K562 (cell line): Measurements from ENCODE around the gene ELF1. TPM values are rescaled to one million over a fixed set of nuclear protein-coding genes. Genes with fewer than 3 reads are reported as not detected.

Source experiments
- ATAC-seq: fragments of 200-7000 bp; cut with Tn5 transposase; 3 replicates; pipeline ENCODE4 v1.9.1; 2020; ENCODE audit warnings: moderate library complexity
- BruUV-seq: library from RNA; stranded (reverse); fragments of 400-500 nt; replicated peaks from 2 replicates; lab custom pipeline; 2021; lab: Mats Ljungman, UMichigan
- CTCF ChIA-PET: fragments of 300-600 bp; formaldehyde crosslinking; extraction: SDS; loops from one replicate; lab custom pipeline; 2021; ENCODE audit warnings: low intra/inter-chr PET ratio; lab: Yijun Ruan, JAX
- POLR2A ChIA-PET: fragments of 300-600, 350-650 bp; sonication (Branson Sonifier 250); formaldehyde crosslinking; extraction: SDS; loops from one replicate; lab custom pipeline; 2021; ENCODE audit warnings: antibody characterized with exemption, inconsistent platforms; lab: Yijun Ruan, JAX
- DNase-seq, 4 experiments: peaks; one replicate each; pipeline versions ENCODE4 v3.0.0 to v3.0.0-alpha.2; 2011 to 2018; ENCODE audit warnings: low spot score in 3 of 4, mixed read lengths in 3 of 4; ENCODE audit errors: extremely low read depth in 1 of 4
- FAIRE-seq: peaks from 2 replicates; lab custom pipeline; 2011; peaks lifted over from hg19 to GRCh38; lab: Jason Lieb, UNC
- H2AFZ ChIP-seq: 2 replicates; pipeline ENCODE4 v1.6.0; 2011; ENCODE audit warnings: low read depth, low read length, control low read depth, inconsistent platforms
- H3K27ac ChIP-seq: fragments of 200-600 bp; 3 replicates; pipeline ENCODE4 v1.8.0; 2011; ENCODE audit warnings: low read depth, mild to moderate bottlenecking, control low read depth, inconsistent platforms, low read length, moderate library complexity, mixed read lengths; ENCODE audit errors: extremely low read depth
- H3K27me3 ChIP-seq, 2 experiments: fragments of 300-600 bp in 1 of 2; 2 replicates in 1 of 2; 3 replicates in 1 of 2; pipeline versions ENCODE4 v1.6.0 to v1.8.0; 2011; ENCODE audit warnings: inconsistent platforms in 2 of 2, low read length in 2 of 2, mild to moderate bottlenecking in 1 of 2, mixed read lengths in 1 of 2, moderate library complexity in 1 of 2; ENCODE audit not compliant: control insufficient read depth in 2 of 2, insufficient read depth in 2 of 2
- H3K36me3 ChIP-seq: fragments of 300-600 bp; 3 replicates; pipeline ENCODE4 v1.8.0; 2011; ENCODE audit warnings: mild to moderate bottlenecking, low read length, inconsistent platforms; ENCODE audit not compliant: control insufficient read depth, insufficient read depth
- H3K4me1 ChIP-seq, 2 experiments: fragments of 200-600 bp in 1 of 2; replicated peaks in 1 of 2; 2 replicates in 1 of 2; 3 replicates in 1 of 2; pipeline versions ENCODE4 v1.5.1 to v1.8.0; 2011; ENCODE audit warnings: inconsistent platforms in 2 of 2, low read length in 2 of 2, mild to moderate bottlenecking in 1 of 2, mixed read lengths in 1 of 2, moderate library complexity in 1 of 2; ENCODE audit not compliant: control insufficient read depth in 2 of 2, insufficient read depth in 2 of 2
- H3K4me2 ChIP-seq: 2 replicates; pipeline ENCODE4 v1.6.1; 2011; ENCODE audit warnings: low read length, control low read depth, inconsistent platforms, mixed read lengths; ENCODE audit not compliant: insufficient read depth
- H3K4me3 ChIP-seq: fragments of 200-600 bp; sonication (generic), shearing (Covaris generic); 2 replicates; pipeline ENCODE4 v1.5.1; 2016; ENCODE audit warnings: control low read depth, inconsistent platforms
- H3K79me2 ChIP-seq: fragments of 200-600 bp; 3 replicates; pipeline ENCODE4 v1.8.0; 2011; ENCODE audit warnings: low read length, inconsistent platforms; ENCODE audit not compliant: control insufficient read depth, insufficient read depth
- H3K9ac ChIP-seq, 2 experiments: 2 replicates each; pipeline versions ENCODE4 v1.6.0 to v1.6.1; 2011; ENCODE audit warnings: low read depth in 2 of 2, low read length in 2 of 2, control low read depth in 1 of 2, inconsistent platforms in 1 of 2, mild to moderate bottlenecking in 1 of 2, mixed read lengths in 1 of 2; ENCODE audit not compliant: insufficient read depth in 1 of 2
- H3K9me1 ChIP-seq: one replicate; pipeline ENCODE4 v1.6.0; 2011; ENCODE audit warnings: inconsistent platforms, mild to moderate bottlenecking, low read length, moderate library complexity; ENCODE audit not compliant: control insufficient read depth, insufficient read depth
- H3K9me3 ChIP-seq: replicated peaks from 2 replicates; pipeline ENCODE4 v1.5.1; 2011; ENCODE audit warnings: low read depth, low read length, inconsistent platforms; ENCODE audit not compliant: control insufficient read depth, insufficient read depth
- H4K20me1 ChIP-seq: replicated peaks from 2 replicates; pipeline ENCODE4 v1.6.1; 2011; ENCODE audit warnings: low read length, inconsistent platforms, mixed read lengths; ENCODE audit not compliant: control insufficient read depth, insufficient read depth
- ARID3A ChIP-seq: IDR thresholded peaks from 2 replicates; pipeline ENCODE4 v1.6.1; 2012; ENCODE audit warnings: low read depth, low read length, improper control_type of control experiment, borderline replicate concordance
- CTCF ChIP-seq, 3 experiments: IDR thresholded peaks in 2 of 3; conservative IDR thresholded peaks in 1 of 3; 2 replicates each; pipeline ENCODE4 v1.5.1; 2011 to 2012; ENCODE audit warnings: low read length in 3 of 3, mild to moderate bottlenecking in 3 of 3, control low read depth in 2 of 3, improper control_type of control experiment in 1 of 3, inconsistent platforms in 1 of 3, low read depth in 1 of 3, mixed read lengths in 1 of 3, moderate library complexity in 1 of 3; ENCODE audit not compliant: insufficient read depth in 2 of 3
- HIVEP1 ChIP-seq: fragments of 250-450 bp; sonication (Bioruptor Pico); IDR thresholded peaks from 2 replicates; pipeline ENCODE4 v1.4.0; 2020; ENCODE audit warnings: mild to moderate bottlenecking
- HMBOX1 ChIP-seq: sonication (generic); IDR thresholded peaks from 2 replicates; pipeline ENCODE4 v1.6.1; 2016
- KAT8 ChIP-seq: fragments of 450-650 bp; IDR thresholded peaks from 2 replicates; pipeline ENCODE4 v1.6.1; 2016; ENCODE audit warnings: low read depth, mild to moderate bottlenecking
- WGBS: fragments of 100-300 bp; shearing (Covaris generic); methylation state at CpG from one replicate; pipeline ENCODE4 v1.1.6; 2016; ENCODE audit warnings: low coverage, mixed read lengths; ENCODE audit not compliant: insufficient coverage; ENCODE audit errors: missing lambda C conversion rate; 5-methylcytosine and 5-hydroxymethylcytosine counted together
- in situ Hi-C: fragments of 300-500 bp; cut with MboI; formaldehyde crosslinking; loops from 4 replicates; pipeline ENCODE4 v1.15.0; 2018; ENCODE audit warnings: inconsistent platforms, mixed read lengths
- intact Hi-C: fragments of 100-400 bp; cut with micrococcal nuclease; formaldehyde crosslinking; loops from 2 replicates; pipeline ENCODE4 v1.14.2; 2022
- polyA plus RNA-seq, 8 experiments: library from polyadenylated mRNA; depleted of rRNA in 4 of 8; stranded (reverse) in 5 of 8; unstranded in 3 of 8; fragments of >200 nt; fragmentation: Nextera tagmentation in 2 of 8; fragmentation: Illumina TruSeq in 1 of 8; extraction: Ambion mirVana in 2 of 8; extraction: Trizol in 1 of 8; gene quantifications; 2 replicates each; pipeline versions ENCODE4 v1.2.1 to v1.2.3, GENCODE V29; 2011 to 2014; ENCODE audit warnings: inconsistent platforms in 1 of 8, missing spikeins in 1 of 8
- total RNA-seq, 7 experiments: library from RNA; depleted of rRNA in 6 of 7; stranded (reverse); fragments of >200 nt in 6 of 7; fragmentation: Illumina TruSeq in 2 of 7; extraction: Trizol in 2 of 7; gene quantifications; 2 replicates each; pipeline versions ENCODE4 v1.2.1 to v1.2.3, GENCODE V29; 2011 to 2021; ENCODE audit warnings: low replicate concordance in 1 of 7
- TF ChIP-seq, protein P1 (sequence below): sonication (generic); formaldehyde crosslinking; IDR thresholded peaks from 2 replicates; pipeline ENCODE4 v1.8.0; 2022; ENCODE audit warnings: mild to moderate bottlenecking, missing genetic modification reagents

The ELF1 gene
- total and polyA plus RNA-seq, 9 of the 15 experiments (the other 6 are each of a cell fraction or from before 2014, with no cell fraction given), result 24.7 to 54.4 (median 33.4) TPM

DNA sequence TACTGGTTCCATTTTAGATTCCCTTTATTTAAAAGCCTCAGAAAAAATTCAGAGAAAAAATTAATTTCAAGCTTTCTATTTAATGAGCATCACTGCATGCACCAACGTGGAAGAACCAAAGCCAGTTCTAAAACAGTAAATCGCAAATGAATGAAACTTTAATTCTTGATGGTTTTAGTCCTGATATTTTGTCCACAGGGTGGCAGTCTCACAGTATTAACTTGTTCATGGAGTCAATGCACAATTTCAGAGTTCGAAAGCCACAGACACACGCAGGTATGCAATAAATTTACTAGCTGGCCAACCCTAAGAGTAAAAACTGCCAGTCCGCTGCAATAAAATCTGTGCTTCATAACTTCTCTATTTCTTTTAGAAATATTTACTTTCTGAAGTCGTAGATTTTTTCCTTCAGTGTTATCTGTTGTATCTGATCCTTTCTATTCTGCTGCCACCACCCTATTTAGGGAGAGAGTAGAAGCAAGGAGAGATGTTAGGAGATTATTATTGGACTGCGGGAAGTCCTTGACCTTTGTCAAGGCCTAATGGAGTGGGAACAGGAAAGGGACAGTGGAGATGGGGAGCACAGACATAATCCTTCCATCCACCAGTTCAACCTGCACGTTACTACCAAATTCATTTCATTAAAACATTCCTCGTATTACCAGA lies 35.2 kb upstream of the ELF1 start:
- Histone ChIP-seq H3K4me3 (no peak overlapping the region), H3K9me1 (no peaks in the 10 kb centered on the region), H3K9me3 (no peaks in the 10 kb centered on the region; the same call in 1 of the 2 replicates), H2AFZ (peak overlapping the region; percentile 25; the same call in 1 of the 2 replicates), H4K20me1 (no peaks in the 10 kb centered on the region), H3K27me3 (no peaks in the 10 kb centered on the region), H3K9ac (peak overlapping the region in 1 of 2 experiments; percentile 15; a peak in 1 of 4 replicates), H3K79me2 (peaks cover 99% of the 10 kb centered on the region), H3K4me1 (peaks cover 8 to 40% of the 10 kb centered on the region in 2 experiments; a peak in 3 of 5 replicates), H3K4me2 (peak overlapping the region; percentile 66), H3K27ac (peak overlapping the region; percentile 24; the same call in 1 of the 3 replicates), H3K36me3 (peaks cover 3% of the 10 kb centered on the region; the same call in 2 of the 3 replicates)
- CTCF ChIA-PET, result interaction anchor here (2.2 kb wide), 1 partner anchor 168 kb away, joined by 10 read pairs; no protein-coding TSS in a partner anchor
- no TSS peak for BruUV-seq
- FAIRE-seq (no peak), ATAC-seq (peak; percentile 57), DNase-seq (peak in 2 of 4 experiments; percentile 24 to 68)
- in situ Hi-C loops, result loop anchor here (25.0 kb wide), 1 partner anchor 267 kb away; the partner anchor contains the start of gene SLC25A15
- POLR2A ChIA-PET, result interaction anchor here (1.1 kb wide), 1 partner anchor 70 kb away, joined by 4 read pairs; no protein-coding TSS in a partner anchor
- WGBS, result 15% methylated on average over 9 of the region's 9 CpGs
- intact Hi-C loops, result loop anchor here (1.0 kb wide), 1 partner anchor 168 kb away; no protein-coding TSS in a partner anchor
- TF ChIP-seq HMBOX1 (0 out of 2 replicates have a peak, but pooled peaks have one; percentile 5), HIVEP1 (CRISPR knock-in tag) (no peak), ARID3A (peak; percentile 68; the same call in 1 of the 2 replicates), CTCF (IDR thresholded peaks at IDR 0.05 in 2 of 3, conservative IDR thresholded peaks at IDR 0.05 in 1 of 3; ENCODE audit: insufficient read depth in 2 of 3, low read depth in 1 of 3, low read length in 3 of 3) (peak; percentile 37 to 56 (median 52); a peak in 4 of 6 replicates), KAT8 (no peak)
- TF ChIP-seq, protein P1, sequence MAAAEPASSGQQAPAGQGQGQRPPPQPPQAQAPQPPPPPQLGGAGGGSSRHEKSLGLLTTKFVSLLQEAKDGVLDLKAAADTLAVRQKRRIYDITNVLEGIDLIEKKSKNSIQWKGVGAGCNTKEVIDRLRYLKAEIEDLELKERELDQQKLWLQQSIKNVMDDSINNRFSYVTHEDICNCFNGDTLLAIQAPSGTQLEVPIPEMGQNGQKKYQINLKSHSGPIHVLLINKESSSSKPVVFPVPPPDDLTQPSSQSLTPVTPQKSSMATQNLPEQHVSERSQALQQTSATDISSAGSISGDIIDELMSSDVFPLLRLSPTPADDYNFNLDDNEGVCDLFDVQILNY (CRISPR knock-in tag), result no peak
